GM19455 (cell line): Measurements from ENCODE around the gene KCNQ5.

ENCODE experiments used
- ATAC-seq: cut with Tn5 transposase; IDR thresholded peaks from one replicate; pipeline ENCODE4 v1.9.1; 2021; ENCODE audit not compliant: unreplicated experiment

KCNQ5 gene

DNA sequence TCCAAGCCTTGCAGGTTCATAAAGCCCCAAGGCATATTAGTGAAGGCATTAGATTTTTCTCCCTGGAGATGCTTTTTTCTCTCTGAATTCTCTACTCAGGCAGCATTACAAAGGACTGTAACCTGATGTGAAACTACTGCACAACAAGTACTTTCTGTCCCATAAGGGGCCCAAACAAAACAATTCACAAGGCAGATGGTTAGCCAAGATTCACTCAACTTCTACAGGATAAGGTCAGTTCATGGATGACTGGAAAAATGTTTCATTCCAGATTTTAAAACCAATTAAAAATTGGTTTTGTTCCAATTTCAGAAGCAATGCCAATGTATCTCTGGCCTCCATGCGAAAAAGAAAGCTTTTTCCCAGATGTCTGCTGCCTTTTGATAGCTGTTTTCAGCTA lies 421.6 kb downstream of the KCNQ5 start:
- ATAC-seq = no peak

DNA sequence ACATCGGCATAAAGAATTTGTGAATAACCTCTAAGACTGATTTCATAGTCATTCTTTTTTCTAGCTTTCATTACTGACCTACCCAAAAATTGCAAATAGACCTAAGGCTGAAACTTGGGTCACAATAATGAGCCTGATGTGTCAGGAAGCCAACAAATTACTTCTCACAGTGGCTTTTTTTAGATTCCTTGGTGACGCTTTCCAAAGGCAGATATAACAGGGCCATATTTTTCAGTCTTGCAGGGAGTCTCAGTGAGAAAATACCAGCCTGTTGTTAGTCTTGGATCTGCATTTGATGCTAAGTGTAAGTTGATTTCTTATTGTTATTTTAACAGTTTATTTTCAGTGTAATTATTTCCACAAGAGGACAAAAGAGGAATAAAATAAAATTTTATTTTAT lies 423.7 kb downstream of the KCNQ5 start:
- no peak for ATAC-seq

DNA sequence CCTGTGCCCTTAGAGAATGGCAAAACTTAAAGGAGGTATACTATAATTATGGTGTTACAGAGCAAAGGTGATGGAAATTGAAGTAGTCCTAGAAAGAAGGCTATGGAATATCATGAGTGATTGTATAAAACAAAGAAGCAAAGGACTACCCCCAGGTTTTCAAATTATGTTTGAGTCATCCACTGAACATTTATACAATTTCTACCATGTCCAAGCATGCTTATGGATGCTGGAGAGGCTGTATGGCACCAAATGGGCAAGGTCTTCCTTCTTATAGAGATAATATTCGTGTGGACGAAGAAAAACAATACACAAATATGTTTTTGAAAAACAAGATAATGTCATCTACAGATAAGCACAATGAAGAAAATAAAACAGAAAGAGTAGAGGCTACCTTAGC lies 425.9 kb downstream of the KCNQ5 start:
- ATAC-seq = no peak

DNA sequence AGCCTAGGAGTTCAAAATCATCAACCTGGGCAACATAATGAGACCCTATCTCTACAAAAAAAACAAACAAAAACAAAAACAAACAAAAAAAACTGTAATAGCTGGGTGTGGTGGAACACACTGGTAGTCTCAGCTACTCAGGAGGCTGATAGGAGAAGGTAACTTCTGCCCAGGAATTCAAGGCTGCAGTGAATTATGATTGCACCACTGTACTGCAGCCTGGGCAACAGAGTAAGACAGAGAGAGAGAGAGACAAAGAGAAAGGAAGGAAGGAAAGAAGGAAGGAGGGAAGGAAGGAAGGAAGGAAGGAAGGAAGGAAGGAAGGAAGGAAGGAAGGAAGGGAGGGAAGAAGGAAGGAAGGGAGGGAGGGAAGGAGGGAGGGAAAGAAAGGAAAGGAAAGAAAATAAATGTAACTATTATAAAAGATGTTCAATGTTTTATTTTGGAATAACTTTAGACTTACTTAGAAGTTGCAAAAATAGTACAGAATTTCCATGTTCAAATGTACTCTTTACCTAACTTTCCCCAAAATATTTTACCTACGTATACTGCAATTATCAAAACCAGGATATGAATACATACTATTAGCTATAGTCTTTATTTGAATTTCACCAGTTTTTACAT lies 428.2 kb downstream of the KCNQ5 start:
- ATAC-seq = no peak

DNA sequence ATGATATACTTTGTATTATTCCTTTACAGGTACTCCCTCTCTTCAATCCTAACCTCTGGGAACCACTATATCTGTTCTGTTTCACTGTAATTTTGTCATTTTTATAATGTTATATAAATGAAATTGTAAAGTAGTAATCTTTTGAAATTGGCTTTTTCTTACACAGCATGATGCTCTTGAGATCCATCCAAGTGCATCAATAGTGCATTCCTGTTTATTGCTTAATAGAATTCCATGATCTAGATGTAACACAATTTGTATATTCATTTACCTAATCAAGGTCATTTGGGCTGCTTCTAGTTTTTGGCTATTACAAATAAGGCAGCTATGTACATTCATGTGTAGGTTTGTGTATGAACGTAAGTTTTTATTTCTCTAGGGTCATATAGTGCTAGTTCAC lies 428.8 kb downstream of the KCNQ5 start:
- no peak for ATAC-seq

DNA sequence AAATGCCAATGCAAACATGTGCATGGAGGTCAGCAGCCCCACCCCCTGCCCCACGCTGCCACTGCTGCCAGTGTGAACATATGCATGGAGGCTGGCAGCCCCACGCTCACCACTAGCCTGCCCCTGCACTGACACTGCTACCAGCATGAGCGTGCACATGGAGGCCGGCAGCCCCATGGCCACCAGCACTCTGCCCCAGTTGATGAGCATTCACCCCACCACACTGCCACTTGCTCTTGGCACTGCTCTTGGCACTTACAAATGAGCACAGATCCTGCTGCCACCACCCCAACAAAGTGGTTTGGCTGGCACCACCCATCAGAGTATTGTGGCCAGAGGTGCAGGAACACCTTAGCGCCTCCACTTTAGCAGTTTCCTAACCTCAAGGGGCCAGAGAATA lies 429.3 kb downstream of the KCNQ5 start:
- ATAC-seq = no peak

DNA sequence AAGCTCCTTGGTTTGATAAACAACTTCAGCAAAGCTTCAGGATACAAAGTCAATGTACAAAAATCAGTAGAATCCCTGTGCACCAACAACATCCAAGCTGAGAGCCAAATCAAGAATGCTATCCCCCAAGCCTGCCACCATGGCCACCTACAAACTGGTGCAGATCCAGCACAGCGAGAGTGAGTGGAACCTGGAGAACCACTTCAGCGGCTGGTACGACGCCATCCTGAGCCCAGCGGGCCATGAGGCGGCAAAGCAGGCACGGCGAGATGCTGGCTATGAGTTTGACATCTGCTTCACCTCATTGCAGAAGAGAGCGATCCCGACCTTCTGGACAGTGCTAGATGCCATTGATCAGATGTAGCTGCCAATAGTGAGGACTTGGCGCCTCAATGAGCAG lies 433.1 kb downstream of the KCNQ5 start:
- no peak for ATAC-seq

DNA sequence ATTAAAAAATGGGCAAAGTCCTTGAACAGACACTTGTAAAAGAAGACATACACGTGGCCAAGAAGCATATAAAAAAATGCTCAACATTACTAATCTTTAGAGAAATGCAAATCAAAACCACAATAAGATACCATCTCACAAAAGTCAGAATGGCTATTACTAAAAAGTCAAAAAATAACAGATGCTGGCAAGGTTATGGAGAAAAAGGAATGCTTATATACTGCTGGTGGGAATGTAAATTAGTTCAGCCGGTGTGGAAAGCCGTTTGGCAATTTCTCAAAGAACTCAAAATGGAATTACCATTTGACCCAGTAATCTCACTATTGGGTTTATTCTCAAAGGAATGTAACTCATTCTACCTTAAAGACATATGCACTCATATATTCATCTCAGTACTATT lies 436.9 kb downstream of the KCNQ5 start:
- ATAC-seq = no peak

DNA sequence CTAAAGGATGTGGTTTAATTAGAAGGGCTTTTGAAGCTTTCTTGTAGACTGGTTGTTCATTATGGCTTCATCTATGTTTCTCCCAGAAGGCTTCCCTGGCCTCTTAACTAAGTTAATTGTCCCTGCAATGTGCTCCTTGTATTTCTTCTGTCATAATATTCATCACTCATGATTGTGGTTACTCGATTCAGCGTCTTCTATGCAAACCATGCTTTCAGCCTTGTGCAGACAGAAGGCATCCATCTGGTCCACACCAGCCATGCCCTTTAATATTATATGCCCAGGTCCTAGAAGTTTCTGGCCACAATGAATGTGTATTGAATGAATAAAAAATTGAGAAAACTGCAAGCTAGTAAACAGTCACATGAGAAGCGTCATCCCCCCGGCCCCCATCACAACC lies 440.3 kb downstream of the KCNQ5 start:
- ATAC-seq = no peak

DNA sequence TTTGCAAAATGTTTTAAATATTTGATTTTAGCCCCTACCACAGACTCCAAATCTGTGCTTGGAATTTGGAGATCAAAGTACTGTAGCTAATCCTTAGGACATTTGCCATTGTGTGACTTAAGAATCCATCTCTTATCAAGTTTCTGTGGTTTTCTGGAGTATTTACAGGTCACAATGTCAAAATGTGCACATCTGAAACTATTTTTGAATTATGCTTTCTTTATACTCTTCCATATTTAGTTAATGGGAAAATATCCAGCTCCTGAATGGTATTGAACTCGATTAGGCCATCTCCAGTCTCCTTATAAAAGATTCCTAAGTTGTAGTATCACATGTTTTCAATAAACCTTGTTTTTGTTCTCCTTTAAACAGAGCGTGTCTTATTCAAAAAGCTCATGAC lies 441.0 kb downstream of the KCNQ5 start:
- no peak for ATAC-seq

DNA sequence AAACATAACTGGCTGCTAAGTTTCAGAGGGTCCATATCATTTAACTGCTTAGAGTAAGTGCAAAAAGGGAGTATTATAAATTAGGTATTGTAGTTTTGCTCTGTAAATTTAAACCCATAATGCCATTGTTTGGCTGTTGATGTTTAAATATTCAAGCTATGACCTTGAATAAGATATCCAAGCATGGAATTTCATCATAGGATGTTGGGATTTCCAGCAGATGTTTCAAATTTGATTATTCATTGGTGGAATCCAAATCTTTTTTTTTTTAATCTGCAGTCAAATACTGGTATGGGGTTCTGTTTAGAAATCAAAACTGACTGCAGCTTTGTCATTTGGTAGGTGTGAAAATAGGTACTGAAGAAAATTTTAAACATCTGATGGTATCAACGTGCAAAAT lies 442.4 kb downstream of the KCNQ5 start:
- no peak for ATAC-seq

DNA sequence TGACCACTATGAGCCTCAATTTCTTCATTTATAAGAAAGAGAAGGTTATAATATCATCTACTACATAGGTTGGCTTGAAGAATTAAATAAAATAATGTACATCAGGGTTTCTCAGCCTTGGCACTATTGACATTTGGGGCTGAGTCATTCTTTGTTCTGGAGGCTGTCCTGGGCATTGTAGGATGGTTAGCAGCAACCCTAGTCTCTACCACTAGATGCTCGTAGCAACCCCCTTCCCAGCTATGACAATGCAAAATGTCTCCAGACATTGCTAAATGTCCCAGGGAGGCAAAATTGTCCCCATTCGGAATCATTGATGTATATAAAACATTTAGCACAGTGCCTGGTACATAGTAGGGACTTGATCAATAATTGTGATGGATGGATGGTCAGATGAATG lies 451.4 kb downstream of the KCNQ5 start:
- ATAC-seq = no peak

DNA sequence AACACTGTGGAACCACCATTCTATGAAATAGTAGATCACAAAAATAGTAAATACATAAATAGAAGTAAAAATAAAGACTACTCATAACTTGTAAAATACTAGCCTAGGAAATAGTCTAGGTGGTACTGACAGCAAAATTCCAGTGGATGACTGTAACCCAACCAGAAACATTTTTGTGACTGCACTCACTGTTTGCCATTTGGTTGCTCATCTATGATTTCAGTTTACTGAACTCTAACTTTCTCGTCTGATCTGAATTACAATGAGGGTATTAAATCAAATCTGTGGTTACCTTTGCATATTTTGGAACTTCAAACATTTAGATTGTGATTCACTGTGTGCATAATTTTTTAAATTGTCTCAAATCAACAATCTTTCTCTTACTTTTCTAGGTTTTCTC lies 452.3 kb downstream of the KCNQ5 start:
- no peak for ATAC-seq

DNA sequence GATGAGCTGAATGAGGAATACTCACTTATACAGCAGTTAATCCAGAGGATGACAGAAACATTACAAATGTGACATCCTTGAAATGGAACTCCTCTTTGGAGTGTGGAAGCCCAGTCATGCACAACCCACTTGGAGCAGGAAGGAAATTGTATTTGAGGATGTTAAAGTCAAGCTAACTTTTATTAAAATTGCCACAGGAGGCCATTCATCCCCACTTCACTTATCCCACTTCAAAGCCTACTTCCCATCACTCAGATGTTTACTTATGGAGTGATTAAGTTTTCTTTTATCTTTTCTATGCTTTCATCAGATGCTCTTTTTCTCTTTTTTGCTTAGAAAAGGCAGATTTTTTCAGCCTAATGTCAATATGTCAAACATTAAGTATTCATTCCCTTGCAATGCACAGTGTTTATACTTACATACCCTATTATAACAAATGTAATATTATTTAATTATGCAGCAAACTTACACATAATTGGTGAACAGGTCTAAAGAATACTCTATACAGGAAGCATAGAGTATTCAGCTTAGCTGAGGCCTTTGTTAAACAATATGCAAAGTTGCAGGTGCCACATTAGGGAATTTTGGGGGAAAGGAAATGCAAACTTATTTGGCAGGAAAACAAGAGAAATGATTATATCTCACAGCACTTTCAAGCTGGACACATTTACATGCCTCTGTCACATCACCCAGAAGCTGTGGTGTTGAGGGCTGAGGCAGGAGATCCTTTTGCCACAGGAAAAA lies 454.5 kb downstream of the KCNQ5 start:
- no peak for ATAC-seq

DNA sequence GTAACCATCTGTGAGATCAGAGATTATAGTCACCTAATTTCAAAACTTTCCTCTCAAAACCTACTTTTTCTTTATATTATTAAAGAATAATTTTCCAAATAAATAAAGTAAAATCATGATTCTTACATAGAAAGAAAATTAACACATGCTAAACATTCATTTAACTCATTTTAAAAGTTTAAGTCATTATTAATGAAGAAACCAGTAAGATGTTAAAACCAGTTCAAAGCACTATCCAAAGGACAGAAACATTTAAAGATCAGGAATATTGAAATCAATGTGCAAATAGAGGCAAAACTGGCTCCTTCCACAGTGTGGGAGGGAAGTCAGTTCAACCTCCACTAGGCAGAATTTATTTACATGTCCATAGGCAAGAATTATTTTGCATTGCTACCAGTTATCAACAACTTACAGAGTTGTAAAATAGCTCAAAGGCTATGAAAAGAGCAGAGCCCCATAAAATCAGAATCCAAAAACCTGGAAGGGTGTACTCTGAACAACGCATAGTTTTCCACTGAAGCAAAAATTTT lies 456.5 kb downstream of the KCNQ5 start:
- ATAC-seq = no peak

DNA sequence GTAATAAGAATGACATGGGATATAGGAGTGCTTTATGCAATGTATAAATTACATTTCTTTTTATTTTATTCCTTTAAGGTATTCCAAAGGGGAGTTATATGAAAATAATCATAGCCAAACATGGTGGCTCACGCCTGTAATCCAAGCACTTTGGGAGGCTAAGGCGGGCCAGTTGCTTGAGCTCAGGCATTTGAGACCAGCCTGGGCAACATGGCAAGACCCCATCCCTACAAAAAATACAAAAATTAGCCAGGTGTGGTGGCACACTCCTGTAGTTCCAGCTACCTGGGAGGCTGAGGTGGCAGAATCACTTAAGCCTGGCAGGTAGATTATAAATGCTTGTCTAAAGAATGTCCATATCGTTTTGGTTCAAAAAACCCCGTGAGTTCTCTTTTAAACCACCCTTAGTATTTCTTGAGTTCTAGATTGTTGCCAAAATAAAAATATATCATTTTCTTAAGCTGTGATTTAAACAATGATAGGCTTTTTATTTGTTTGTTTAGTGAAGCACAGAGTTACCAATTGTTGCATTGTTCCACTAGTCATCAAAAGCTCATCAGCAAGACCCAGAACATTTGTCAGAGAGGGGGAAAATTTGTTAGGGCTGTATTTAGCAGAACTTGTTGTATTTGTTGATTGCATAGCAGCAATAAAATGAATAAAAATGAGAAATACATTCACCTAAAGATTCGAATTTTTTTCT lies 457.2 kb downstream of the KCNQ5 start:
- ATAC-seq = no peak

DNA sequence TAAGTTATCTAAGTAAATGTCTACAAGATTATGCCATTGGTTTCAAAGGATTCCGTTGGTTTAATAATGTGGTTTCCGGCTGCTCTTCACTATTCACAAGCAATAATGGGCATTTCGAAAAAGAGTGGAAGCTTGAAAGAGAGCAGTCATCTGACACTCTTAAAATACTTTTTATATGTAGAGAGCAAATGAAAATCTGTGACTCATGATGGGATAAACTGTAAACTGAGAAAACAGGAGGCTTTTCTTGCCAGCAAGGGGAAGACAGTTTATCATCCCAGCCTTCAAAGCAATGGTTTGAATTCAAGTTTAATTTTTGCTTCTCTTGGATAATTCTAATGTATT lies 457.7 kb downstream of the KCNQ5 start:
- no peak for ATAC-seq

DNA sequence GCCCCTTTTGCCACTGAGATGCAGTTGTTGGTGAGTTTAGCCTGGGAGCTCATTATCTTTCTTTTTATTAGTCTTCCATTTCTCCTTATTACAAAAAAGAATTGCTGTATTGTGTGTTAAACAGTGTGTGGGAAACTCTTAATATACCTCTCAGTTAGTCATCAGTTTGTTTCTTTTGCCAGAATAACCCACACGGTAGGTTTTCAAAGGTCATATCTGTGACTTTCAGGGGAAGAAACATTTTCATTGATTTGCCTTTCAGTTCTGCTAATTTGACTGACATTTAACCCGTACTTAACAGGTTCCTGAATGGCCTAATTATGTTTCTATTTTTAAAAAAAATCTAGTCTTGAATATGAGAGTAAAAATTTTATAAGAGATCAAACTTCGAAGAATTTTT lies 458.1 kb downstream of the KCNQ5 start:
- ATAC-seq = no peak

DNA sequence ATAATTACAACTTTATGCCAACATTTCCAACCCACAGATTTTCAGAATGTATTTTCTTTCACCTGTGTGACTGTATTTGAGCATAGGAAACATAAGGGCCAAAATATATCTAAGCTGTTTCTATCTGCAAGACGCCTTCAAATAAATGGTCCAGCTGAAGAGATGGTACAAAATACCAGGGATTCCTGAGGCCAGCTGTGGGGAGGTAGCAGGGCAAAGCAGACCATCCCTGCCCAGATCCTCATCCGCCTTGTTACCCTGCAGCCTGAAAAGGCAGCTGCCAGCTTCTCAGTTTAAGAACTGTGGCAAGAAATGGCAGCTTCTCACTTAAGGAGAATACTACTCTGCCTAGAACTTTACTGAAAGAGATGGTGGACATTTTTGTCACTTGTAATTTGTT lies 460.1 kb downstream of the KCNQ5 start:
- no peak for ATAC-seq

DNA sequence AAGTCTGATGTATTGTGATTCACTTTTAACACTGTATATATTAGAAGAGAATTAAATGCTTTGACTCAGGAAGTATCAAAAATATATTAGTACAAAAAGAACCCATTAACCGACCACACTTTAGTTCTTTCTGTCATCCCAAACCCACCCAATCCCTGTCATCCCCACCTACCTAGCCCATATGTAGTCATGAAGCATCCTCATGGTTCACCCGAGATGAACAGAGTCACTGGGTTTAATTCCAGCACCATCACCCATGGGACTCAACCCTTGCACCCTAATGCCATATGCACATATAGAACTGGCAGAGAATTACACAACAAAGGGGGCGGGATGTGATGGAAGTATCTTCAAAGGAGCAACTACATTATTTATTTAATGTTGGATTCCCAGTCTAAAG lies 462.0 kb downstream of the KCNQ5 start:
- ATAC-seq = no peak

DNA sequence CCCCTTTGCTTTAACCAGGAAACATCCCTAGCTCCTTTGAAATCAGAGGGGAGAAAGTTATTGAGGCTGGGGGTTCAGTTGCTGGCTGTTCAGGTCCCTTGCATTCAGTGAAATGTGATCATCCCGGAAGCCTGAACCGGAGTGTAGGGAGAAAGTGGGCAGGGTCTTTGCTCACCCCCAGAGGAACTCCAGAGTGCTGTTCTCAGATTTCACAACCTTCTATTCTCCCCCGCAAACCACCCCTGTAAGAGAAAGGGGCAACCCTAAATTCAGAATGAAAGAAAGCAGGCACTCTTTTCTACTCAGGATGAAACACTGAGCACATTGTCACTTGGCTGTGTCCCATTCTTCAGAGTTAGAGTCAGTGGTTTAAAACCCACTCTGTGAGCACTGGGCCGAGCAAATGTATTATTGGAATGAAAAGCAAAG lies 463.6 kb downstream of the KCNQ5 start:
- no peak for ATAC-seq

DNA sequence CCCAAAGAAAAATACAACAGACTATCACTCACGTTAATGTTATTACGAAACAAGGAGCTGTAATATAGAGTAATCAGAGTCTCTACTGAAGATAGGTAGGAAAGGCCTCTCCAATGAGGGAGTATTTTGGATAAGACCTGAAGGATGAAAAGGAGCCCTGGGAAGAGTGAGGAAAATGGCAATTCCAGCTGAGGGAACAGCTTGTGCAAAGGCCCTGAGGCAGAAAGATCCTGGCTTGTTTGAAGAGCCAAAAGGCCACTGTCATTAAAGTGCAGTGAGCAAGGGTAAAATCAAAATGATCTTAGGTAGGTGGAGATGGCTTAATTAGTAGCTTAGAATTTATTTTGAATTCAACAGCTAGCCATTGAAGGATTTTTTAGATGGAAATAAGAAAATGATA lies 464.9 kb downstream of the KCNQ5 start:
- no peak for ATAC-seq
